Fibroblast of lung (primary cell): ENCODE results near the gene FCRL2. TPM values are rescaled to one million over a fixed set of nuclear protein-coding genes. Genes with fewer than 3 reads are reported as not detected.

ENCODE experiments used
- DNase-seq, 2 donors: peaks; one replicate each; pipeline versions ENCODE4 v3.0.0 to v3.0.0-alpha.2; 2010; ENCODE audit warnings: low read depth in 2 of 2
- H2AFZ ChIP-seq: 2 replicates; pipeline ENCODE4 v1.5.1; 2012; ENCODE audit warnings: low read length, control low read depth, inconsistent platforms
- H3K27ac ChIP-seq: 2 replicates; pipeline ENCODE4 v1.5.1; 2011; ENCODE audit warnings: low read length, control low read depth; ENCODE audit not compliant: insufficient read depth
- H3K27me3 ChIP-seq: 2 replicates; pipeline ENCODE4 v1.5.1; 2011; ENCODE audit warnings: mild to moderate bottlenecking, low read length; ENCODE audit not compliant: control insufficient read depth, insufficient read depth
- H3K36me3 ChIP-seq: 2 replicates; pipeline ENCODE4 v1.5.1; 2011; ENCODE audit warnings: low read length; ENCODE audit not compliant: control insufficient read depth, insufficient read depth
- H3K4me1 ChIP-seq: 2 replicates; pipeline ENCODE4 v1.5.1; 2011; ENCODE audit warnings: low read length; ENCODE audit not compliant: control insufficient read depth, insufficient read depth; ENCODE audit errors: extremely low read depth
- H3K4me2 ChIP-seq: 2 replicates; pipeline ENCODE4 v1.5.1; 2011; ENCODE audit warnings: low read length, control low read depth; ENCODE audit not compliant: insufficient read depth; ENCODE audit errors: extremely low read depth
- H3K4me3 ChIP-seq, 4 experiments: fragments of 200-600 bp in 1 of 4; sonication (generic) in 1 of 4; replicated peaks in 1 of 4; 2 replicates each; pipeline ENCODE4 v1.5.1; 2011 to 2016; ENCODE audit warnings: low read length in 4 of 4, low read depth in 3 of 4, mild to moderate bottlenecking in 3 of 4, control low read depth in 2 of 4, inconsistent platforms in 1 of 4, mixed read lengths in 1 of 4; ENCODE audit not compliant: insufficient read depth in 1 of 4; ENCODE audit errors: control extremely low read depth in 1 of 4
- H3K79me2 ChIP-seq: 2 replicates; pipeline ENCODE4 v1.5.1; 2012; ENCODE audit warnings: mild to moderate bottlenecking, low read length, inconsistent platforms; ENCODE audit not compliant: control insufficient read depth, insufficient read depth
- H3K9ac ChIP-seq: 2 replicates; pipeline ENCODE4 v1.5.1; 2011; ENCODE audit warnings: mild to moderate bottlenecking, low read length, control low read depth; ENCODE audit not compliant: insufficient read depth
- H3K9me3 ChIP-seq: 2 replicates; pipeline ENCODE4 v1.5.1; 2012; ENCODE audit warnings: low read depth, low read length; ENCODE audit not compliant: control insufficient read depth, insufficient read depth
- H4K20me1 ChIP-seq: 2 replicates; pipeline ENCODE4 v1.5.1; 2011; ENCODE audit warnings: low read length; ENCODE audit not compliant: control insufficient read depth, insufficient read depth; ENCODE audit errors: extremely low read depth
- EZH2 ChIP-seq: IDR thresholded peaks from 2 replicates; pipeline ENCODE4 v1.5.1; 2012; ENCODE audit warnings: low read length, control low read depth, mild to moderate bottlenecking; ENCODE audit errors: missing control alignments
- polyA plus RNA-seq, 2 donors: library from polyadenylated mRNA; depleted of rRNA in 1 of 2; stranded (reverse) in 1 of 2; unstranded in 1 of 2; fragments of >200 nt; gene quantifications; 2 replicates each; pipeline ENCODE4 v1.2.1, GENCODE V29; 2011 to 2012; ENCODE audit warnings: missing spikeins in 1 of 2
- total RNA-seq: library from RNA; depleted of rRNA; stranded (reverse); fragments of >200 nt; gene quantifications from 2 replicates; pipeline ENCODE4 v1.2.1, GENCODE V29; 2014
- TF ChIP-seq, protein P1 (sequence below), 2 donors: IDR thresholded peaks in 1 of 2; conservative IDR thresholded peaks in 1 of 2; 1 replicate in 1 of 2; 2 replicates in 1 of 2; pipeline ENCODE4 v1.5.1; 2011 to 2012; ENCODE audit warnings: low read length in 2 of 2, control low read depth in 1 of 2, inconsistent platforms in 1 of 2, low read depth in 1 of 2, mild to moderate bottlenecking in 1 of 2

The FCRL2 gene
- total and polyA plus RNA-seq, 2 donors (not counting 1 experiment from before 2014, with no cell fraction given), result not detected

GRCh38 chr1:157773493-157774350, 3.2 kb downstream of the FCRL2 start:
- DNase-seq, result no peak
- Histone ChIP-seq H3K9ac (no peak overlapping the region), H2AFZ (no peak overlapping the region), H3K4me2 (no peak overlapping the region), H3K79me2 (no peaks in the 10 kb centered on the region), H3K27me3 (no peaks in the 10 kb centered on the region), H3K9me3 (no peaks in the 10 kb centered on the region), H3K4me3 (no peak overlapping the region), H4K20me1 (no peaks in the 10 kb centered on the region), H3K36me3 (no peaks in the 10 kb centered on the region), H3K4me1 (no peaks in the 10 kb centered on the region), H3K27ac (no peak overlapping the region)
- TF ChIP-seq, protein P1, sequence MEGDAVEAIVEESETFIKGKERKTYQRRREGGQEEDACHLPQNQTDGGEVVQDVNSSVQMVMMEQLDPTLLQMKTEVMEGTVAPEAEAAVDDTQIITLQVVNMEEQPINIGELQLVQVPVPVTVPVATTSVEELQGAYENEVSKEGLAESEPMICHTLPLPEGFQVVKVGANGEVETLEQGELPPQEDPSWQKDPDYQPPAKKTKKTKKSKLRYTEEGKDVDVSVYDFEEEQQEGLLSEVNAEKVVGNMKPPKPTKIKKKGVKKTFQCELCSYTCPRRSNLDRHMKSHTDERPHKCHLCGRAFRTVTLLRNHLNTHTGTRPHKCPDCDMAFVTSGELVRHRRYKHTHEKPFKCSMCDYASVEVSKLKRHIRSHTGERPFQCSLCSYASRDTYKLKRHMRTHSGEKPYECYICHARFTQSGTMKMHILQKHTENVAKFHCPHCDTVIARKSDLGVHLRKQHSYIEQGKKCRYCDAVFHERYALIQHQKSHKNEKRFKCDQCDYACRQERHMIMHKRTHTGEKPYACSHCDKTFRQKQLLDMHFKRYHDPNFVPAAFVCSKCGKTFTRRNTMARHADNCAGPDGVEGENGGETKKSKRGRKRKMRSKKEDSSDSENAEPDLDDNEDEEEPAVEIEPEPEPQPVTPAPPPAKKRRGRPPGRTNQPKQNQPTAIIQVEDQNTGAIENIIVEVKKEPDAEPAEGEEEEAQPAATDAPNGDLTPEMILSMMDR (conservative IDR thresholded peaks at IDR 0.05 in 1 of 2, IDR thresholded peaks at IDR 0.05 in 1 of 2; ENCODE audit: low read depth in 1 of 2, low read length in 2 of 2), result no peak
- TF ChIP-seq EZH2, result no peak

- Histone ChIP-seq H3K9me3 (no peaks in the 10 kb centered on the region), H3K4me2 (no peak overlapping the region), H3K4me1 (no peaks in the 10 kb centered on the region), H3K9ac (no peak overlapping the region), H3K36me3 (no peaks in the 10 kb centered on the region), H3K27ac (no peak overlapping the region), H3K4me3 (no peak overlapping the region), H4K20me1 (no peaks in the 10 kb centered on the region), H3K79me2 (no peaks in the 10 kb centered on the region), H2AFZ (no peak overlapping the region), H3K27me3 (no peaks in the 10 kb centered on the region)
- DNase-seq, result no peak
- TF ChIP-seq, protein P1 (conservative IDR thresholded peaks at IDR 0.05 in 1 of 2, IDR thresholded peaks at IDR 0.05 in 1 of 2; ENCODE audit: low read depth in 1 of 2, low read length in 2 of 2), result no peak
These were observed 5.1 kb downstream of the FCRL2 start for GRCh38 chr1:157771661-157772425.

GRCh38 chr1:157770442-157771043, 6.4 kb downstream of the FCRL2 start:
- no peak overlapping the region for H3K9ac ChIP-seq
- no peak for DNase-seq
- no peak overlapping the region for H3K27ac ChIP-seq
- H4K20me1 ChIP-seq, result no peaks in the 10 kb centered on the region
- no peaks in the 10 kb centered on the region for H3K79me2 ChIP-seq
- H3K4me2 ChIP-seq, result no peak overlapping the region
- TF ChIP-seq EZH2, result no peak
- TF ChIP-seq, protein P1 (conservative IDR thresholded peaks at IDR 0.05 in 1 of 2, IDR thresholded peaks at IDR 0.05 in 1 of 2; ENCODE audit: low read depth in 1 of 2, low read length in 2 of 2), result no peak
- H3K4me1 ChIP-seq, result no peaks in the 10 kb centered on the region
- H3K27me3 ChIP-seq, result no peaks in the 10 kb centered on the region
- H2AFZ ChIP-seq, result no peak overlapping the region
- H3K4me3 ChIP-seq, result no peak overlapping the region
- no peaks in the 10 kb centered on the region for H3K36me3 ChIP-seq
- no peaks in the 10 kb centered on the region for H3K9me3 ChIP-seq
